ENCODE results near the gene ITGB5.

DNA sequence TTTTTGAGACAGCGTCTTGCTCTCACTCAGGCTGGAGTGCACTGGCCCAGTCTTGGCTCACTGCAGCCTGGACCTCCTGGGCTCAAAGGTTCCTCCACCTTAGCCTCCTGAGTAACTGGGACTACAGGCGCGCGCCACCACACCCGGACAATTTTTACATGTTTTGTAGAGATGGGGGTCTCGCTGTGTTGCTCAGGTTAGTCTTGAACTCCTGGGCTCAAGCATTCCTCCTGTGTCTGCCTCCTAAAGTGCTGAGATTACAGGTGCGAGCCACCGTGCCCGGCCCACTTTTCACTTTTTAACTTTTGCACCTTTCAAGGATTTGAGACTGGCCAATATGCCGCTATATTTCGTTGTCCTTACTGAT is 750 bp upstream of the ITGB5 start:
- TF ChIP-seq, protein P1, sequence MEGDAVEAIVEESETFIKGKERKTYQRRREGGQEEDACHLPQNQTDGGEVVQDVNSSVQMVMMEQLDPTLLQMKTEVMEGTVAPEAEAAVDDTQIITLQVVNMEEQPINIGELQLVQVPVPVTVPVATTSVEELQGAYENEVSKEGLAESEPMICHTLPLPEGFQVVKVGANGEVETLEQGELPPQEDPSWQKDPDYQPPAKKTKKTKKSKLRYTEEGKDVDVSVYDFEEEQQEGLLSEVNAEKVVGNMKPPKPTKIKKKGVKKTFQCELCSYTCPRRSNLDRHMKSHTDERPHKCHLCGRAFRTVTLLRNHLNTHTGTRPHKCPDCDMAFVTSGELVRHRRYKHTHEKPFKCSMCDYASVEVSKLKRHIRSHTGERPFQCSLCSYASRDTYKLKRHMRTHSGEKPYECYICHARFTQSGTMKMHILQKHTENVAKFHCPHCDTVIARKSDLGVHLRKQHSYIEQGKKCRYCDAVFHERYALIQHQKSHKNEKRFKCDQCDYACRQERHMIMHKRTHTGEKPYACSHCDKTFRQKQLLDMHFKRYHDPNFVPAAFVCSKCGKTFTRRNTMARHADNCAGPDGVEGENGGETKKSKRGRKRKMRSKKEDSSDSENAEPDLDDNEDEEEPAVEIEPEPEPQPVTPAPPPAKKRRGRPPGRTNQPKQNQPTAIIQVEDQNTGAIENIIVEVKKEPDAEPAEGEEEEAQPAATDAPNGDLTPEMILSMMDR (IDR thresholded peaks at IDR 0.05; ENCODE audit: poor library complexity): no peak
- TF ChIP-seq EZH2 (IDR thresholded peaks at IDR 0.05; ENCODE audit: borderline replicate concordance) (no peak), EZH2phosphoT487 (IDR thresholded peaks at IDR 0.05; ENCODE audit: low read depth, severe bottlenecking, unreplicated experiment) (no peak)

All from hepatocyte (in vitro differentiated cells).